DND-41 (cell line): ENCODE data around the gene UAP1L1.

Experiments used
- ATAC-seq: fragments of 200-7000 bp; cut with Tn5 transposase; 3 replicates; pipeline ENCODE4 v1.9.1; 2021; ENCODE audit warnings: low read depth; ENCODE audit not compliant: insufficient read depth
- DNase-seq: peaks from one replicate; pipeline ENCODE4 v3.0.0-alpha.2; 2020
- H2AFZ ChIP-seq: 2 replicates; pipeline ENCODE4 v1.6.0; 2012; ENCODE audit warnings: low read depth, low read length
- H3K27ac ChIP-seq: 2 replicates; pipeline ENCODE4 v1.5.1; 2012; ENCODE audit warnings: low read length, inconsistent platforms
- H3K27me3 ChIP-seq: fragments of 200-600 bp; sonication (generic); 2 replicates; pipeline ENCODE4 v1.6.0; 2012; ENCODE audit warnings: low read length, mild to moderate bottlenecking, inconsistent platforms; ENCODE audit not compliant: insufficient read depth, poor library complexity
- H3K36me3 ChIP-seq: 2 replicates; pipeline ENCODE4 v1.5.1; 2012; ENCODE audit warnings: low read length, inconsistent platforms; ENCODE audit not compliant: insufficient read depth
- H3K4me1 ChIP-seq: 2 replicates; pipeline ENCODE4 v1.5.1; 2012; ENCODE audit warnings: mild to moderate bottlenecking, low read length; ENCODE audit not compliant: insufficient read depth
- H3K4me2 ChIP-seq: 2 replicates; pipeline ENCODE4 v1.6.0; 2012; ENCODE audit warnings: mild to moderate bottlenecking, moderate library complexity, low read length, inconsistent platforms; ENCODE audit not compliant: insufficient read depth
- H3K4me3 ChIP-seq, 2 experiments: fragments of 200-600 bp in 1 of 2; shearing (Covaris generic) in 1 of 2; 2 replicates each; pipeline ENCODE4 v1.5.1; 2012 to 2016; ENCODE audit warnings: inconsistent platforms in 2 of 2, low read length in 2 of 2, mild to moderate bottlenecking in 2 of 2, low read depth in 1 of 2, moderate library complexity in 1 of 2
- H3K79me2 ChIP-seq: 2 replicates; pipeline ENCODE4 v1.6.0; 2012; ENCODE audit warnings: low read length, inconsistent platforms; ENCODE audit not compliant: insufficient read depth
- H3K9ac ChIP-seq: 2 replicates; pipeline ENCODE4 v1.6.0; 2012; ENCODE audit warnings: low read depth, mild to moderate bottlenecking, inconsistent platforms, low read length, moderate library complexity
- H3K9me3 ChIP-seq: 2 replicates; pipeline ENCODE4 v1.5.1; 2012; ENCODE audit warnings: low read length, moderate library complexity, mild to moderate bottlenecking, inconsistent platforms; ENCODE audit not compliant: insufficient read depth, severe bottlenecking
- H4K20me1 ChIP-seq: 2 replicates; pipeline ENCODE4 v1.6.0; 2012; ENCODE audit warnings: low read length; ENCODE audit not compliant: insufficient read depth
- EZH2 ChIP-seq: IDR thresholded peaks from 3 replicates; pipeline ENCODE4 v1.6.1; 2012; ENCODE audit warnings: borderline replicate concordance, low read depth, mild to moderate bottlenecking, moderate library complexity, low read length, inconsistent platforms; ENCODE audit not compliant: severe bottlenecking
- TF ChIP-seq, protein P1 (sequence below): IDR thresholded peaks from 2 replicates; pipeline ENCODE4 v1.5.1; 2012; ENCODE audit warnings: borderline replicate concordance, low read length, moderate library complexity, mild to moderate bottlenecking; ENCODE audit not compliant: poor library complexity, severe bottlenecking; ENCODE audit errors: extremely low read depth

The UAP1L1 gene

GRCh38 chr9:137099231-137099630, 21.9 kb downstream of the UAP1L1 start:
- H3K27me3 ChIP-seq = no peaks in the 10 kb centered on the region
- H3K4me3 ChIP-seq = no peak overlapping the region
- no peak overlapping the region for H2AFZ ChIP-seq
- H3K36me3 ChIP-seq = peaks cover 78% of the 10 kb centered on the region
- H3K27ac ChIP-seq = no peak overlapping the region
- DNase-seq (no peak), ATAC-seq (no peak)
- peaks cover 10% of the 10 kb centered on the region for H3K79me2 ChIP-seq
- H3K4me1 ChIP-seq = peaks cover 20% of the 10 kb centered on the region
- H3K9ac ChIP-seq = no peak overlapping the region
- peaks cover 3% of the 10 kb centered on the region; the same call in 1 of the 2 replicates for H4K20me1 ChIP-seq
- TF ChIP-seq, protein P1, sequence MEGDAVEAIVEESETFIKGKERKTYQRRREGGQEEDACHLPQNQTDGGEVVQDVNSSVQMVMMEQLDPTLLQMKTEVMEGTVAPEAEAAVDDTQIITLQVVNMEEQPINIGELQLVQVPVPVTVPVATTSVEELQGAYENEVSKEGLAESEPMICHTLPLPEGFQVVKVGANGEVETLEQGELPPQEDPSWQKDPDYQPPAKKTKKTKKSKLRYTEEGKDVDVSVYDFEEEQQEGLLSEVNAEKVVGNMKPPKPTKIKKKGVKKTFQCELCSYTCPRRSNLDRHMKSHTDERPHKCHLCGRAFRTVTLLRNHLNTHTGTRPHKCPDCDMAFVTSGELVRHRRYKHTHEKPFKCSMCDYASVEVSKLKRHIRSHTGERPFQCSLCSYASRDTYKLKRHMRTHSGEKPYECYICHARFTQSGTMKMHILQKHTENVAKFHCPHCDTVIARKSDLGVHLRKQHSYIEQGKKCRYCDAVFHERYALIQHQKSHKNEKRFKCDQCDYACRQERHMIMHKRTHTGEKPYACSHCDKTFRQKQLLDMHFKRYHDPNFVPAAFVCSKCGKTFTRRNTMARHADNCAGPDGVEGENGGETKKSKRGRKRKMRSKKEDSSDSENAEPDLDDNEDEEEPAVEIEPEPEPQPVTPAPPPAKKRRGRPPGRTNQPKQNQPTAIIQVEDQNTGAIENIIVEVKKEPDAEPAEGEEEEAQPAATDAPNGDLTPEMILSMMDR = no peak
- TF ChIP-seq EZH2 = no peak
- no peak overlapping the region for H3K4me2 ChIP-seq
- H3K9me3 ChIP-seq = peaks cover 9% of the 10 kb centered on the region

GRCh38 chr9:137103206-137103999, 26.1 kb downstream of the UAP1L1 start:
- H4K20me1 ChIP-seq = peaks cover 9% of the 10 kb centered on the region; the same call in 1 of the 2 replicates
- DNase-seq = no peak
- no peaks in the 10 kb centered on the region for H3K79me2 ChIP-seq
- no peak overlapping the region for H3K27ac ChIP-seq
- H3K4me2 ChIP-seq = no peak overlapping the region
- H3K9me3 ChIP-seq = peaks cover 9% of the 10 kb centered on the region
- no peak for TF ChIP-seq EZH2
- TF ChIP-seq, protein P1 = no peak
- ATAC-seq = no peak
- no peak overlapping the region for H2AFZ ChIP-seq
- H3K36me3 ChIP-seq = peaks cover 94% of the 10 kb centered on the region
- no peak overlapping the region for H3K9ac ChIP-seq
- no peak overlapping the region for H3K4me3 ChIP-seq
- no peaks in the 10 kb centered on the region for H3K4me1 ChIP-seq
- no peaks in the 10 kb centered on the region for H3K27me3 ChIP-seq

DNA sequence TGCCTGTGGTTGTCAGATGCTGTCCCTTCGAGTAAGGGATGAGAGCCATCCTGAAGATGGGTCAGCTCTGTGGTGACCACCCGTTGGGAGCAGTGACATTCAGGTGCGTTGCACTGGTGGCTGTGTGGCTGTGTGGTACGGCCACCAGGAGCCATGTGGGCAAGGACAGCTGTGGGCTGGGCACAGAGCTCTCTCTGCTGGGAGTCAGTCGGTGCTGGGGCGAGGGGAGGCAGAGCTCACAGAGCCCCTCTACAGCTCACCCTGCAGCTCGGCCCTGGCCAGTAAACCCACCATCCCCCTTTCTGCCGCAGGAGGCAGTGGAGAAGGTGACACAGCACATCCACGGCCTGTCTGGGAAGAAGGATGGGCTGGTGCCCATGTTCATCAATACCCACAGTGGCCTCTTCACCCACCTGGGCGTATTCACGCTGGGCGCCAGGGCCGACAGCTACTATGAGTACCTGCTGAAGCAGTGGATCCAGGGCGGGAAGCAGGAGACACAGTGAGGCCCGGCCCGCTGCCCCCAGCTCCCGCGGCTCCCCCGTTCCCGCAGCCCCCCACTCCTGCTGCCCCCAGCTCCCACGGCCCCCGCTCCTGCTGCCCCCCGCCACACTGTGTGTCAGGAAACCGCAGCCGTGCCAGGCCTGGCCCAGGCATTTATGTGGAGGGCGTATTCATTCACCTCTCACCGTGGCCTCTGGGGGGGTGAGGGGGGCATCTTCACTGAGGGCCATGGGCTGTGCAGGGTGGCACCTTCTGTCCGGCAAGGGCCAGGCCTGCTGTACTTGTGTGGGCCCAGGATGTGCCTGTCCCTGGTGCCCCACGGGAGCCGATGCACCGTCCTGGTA, 28.7 kb downstream of the UAP1L1 start:
- Histone ChIP-seq H3K4me1 (no peaks in the 10 kb centered on the region), H4K20me1 (peaks cover 15% of the 10 kb centered on the region; the same call in 1 of the 2 replicates), H3K9ac (no peak overlapping the region), H3K4me2 (no peak overlapping the region), H3K9me3 (peaks cover 9% of the 10 kb centered on the region), H3K36me3 (peaks cover 96% of the 10 kb centered on the region), H2AFZ (no peak overlapping the region), H3K27me3 (no peaks in the 10 kb centered on the region), H3K27ac (no peak overlapping the region), H3K4me3 (no peak overlapping the region), H3K79me2 (no peaks in the 10 kb centered on the region)
- TF ChIP-seq, protein P1 = no peak
- TF ChIP-seq EZH2 = no peak
- ATAC-seq = no peak
- no peak for DNase-seq
